ENCODE data around the gene NEXMIF. TPM values are rescaled to one million over a fixed set of nuclear protein-coding genes. Genes with fewer than 3 reads are reported as not detected.
"Not testable (repeated sequence)": the region's sequence is repeated elsewhere in the genome, so short reads cannot be mapped to it uniquely, and the experiment has no call there.

The NEXMIF gene
- polyA plus RNA-seq, 1 donor: 0.27 TPM

- no peak for DNase-seq
These were observed 136.6 kb downstream of the NEXMIF start for GRCh38 chrX:74788545-74789086.

GRCh38 chrX:74784629-74785028, 140.6 kb downstream of the NEXMIF start:
- DNase-seq: no peak

GRCh38 chrX:74781507-74782034, 143.7 kb downstream of the NEXMIF start:
- DNase-seq: no peak

GRCh38 chrX:74779175-74779574, 146.1 kb downstream of the NEXMIF start:
- DNase-seq: no peak

GRCh38 chrX:74774988-74775387, 150.3 kb downstream of the NEXMIF start:
- no peak for DNase-seq

- DNase-seq: no peak
These were observed 188.8 kb downstream of the NEXMIF start for GRCh38 chrX:74736450-74736849.

- no peak for DNase-seq
These were observed 220.0 kb downstream of the NEXMIF start for GRCh38 chrX:74705269-74705668.

GRCh38 chrX:74701343-74701742, 223.9 kb downstream of the NEXMIF start:
- DNase-seq: not testable (repeated sequence)

- DNase-seq: no peak
These were observed 240.8 kb downstream of the NEXMIF start for GRCh38 chrX:74684466-74684865.

Other genes with a start within 250 kb of the NEXMIF start
- gene ABCB7, start 230.8 kb upstream of the NEXMIF start, polyA plus RNA-seq (ENCODE audit: insufficient read length): 20.6 TPM

Data from hindlimb muscle (tissue), 1 donor.